ENCODE data around the gene KIF18B.

- peak in 1 of 12 donors; percentile 2 for TF ChIP-seq CTCF (IDR thresholded peaks at IDR 0.05)
- TF ChIP-seq POLR2A (IDR thresholded peaks at IDR 0.05) = no peak
Observed at GRCh38 chr17:44916781-44917241, 30.8 kb downstream of the KIF18B start.

Measured in heart left ventricle (tissue), 13 donors.